ENCODE results near the gene SOBP. TPM values are rescaled to one million over a fixed set of nuclear protein-coding genes. Genes with fewer than 3 reads are reported as not detected.

SOBP gene
- total RNA-seq, 4 donors from 2014 or later, result 0.26 to 1.5 (median 0.55) TPM

GRCh38 chr6:107572886-107573285, 83.0 kb downstream of the SOBP start:
- DNase-seq (ENCODE audit: low spot score in 2 of 2), result no peak
- H3K27ac ChIP-seq, result no peak overlapping the region
- H3K4me1 ChIP-seq, result no peaks in the 10 kb centered on the region
- no peak overlapping the region for H3K4me3 ChIP-seq
- no peaks in the 10 kb centered on the region for H3K27me3 ChIP-seq
- TF ChIP-seq CTCF (IDR thresholded peaks at IDR 0.05) (no peak), POLR2A (IDR thresholded peaks at IDR 0.05) (no peak), EP300 (IDR thresholded peaks at IDR 0.05) (no peak), POLR2AphosphoS5 (IDR thresholded peaks at IDR 0.05) (no peak)
- 86% methylated on average over 6 of the region's 6 CpGs for WGBS
- no peaks in the 10 kb centered on the region for H3K36me3 ChIP-seq
- no peaks in the 10 kb centered on the region for H3K9me3 ChIP-seq

- Histone ChIP-seq H3K27ac (no peak overlapping the region), H3K27me3 (no peaks in the 10 kb centered on the region), H3K36me3 (no peaks in the 10 kb centered on the region), H3K4me3 (no peak overlapping the region), H3K4me1 (no peaks in the 10 kb centered on the region), H3K9me3 (no peaks in the 10 kb centered on the region)
- 100% methylated on average over 6 of the region's 6 CpGs for WGBS
- TF ChIP-seq EP300 (IDR thresholded peaks at IDR 0.05), result no peak
- no peak for TF ChIP-seq POLR2A (IDR thresholded peaks at IDR 0.05)
- no peak for TF ChIP-seq POLR2AphosphoS5 (IDR thresholded peaks at IDR 0.05)
- no peak for TF ChIP-seq CTCF (IDR thresholded peaks at IDR 0.05)
- DNase-seq (ENCODE audit: low spot score in 2 of 2), result no peak
These were observed 84.9 kb downstream of the SOBP start for GRCh38 chr6:107574856-107575255.

- Histone ChIP-seq H3K36me3 (no peaks in the 10 kb centered on the region), H3K27ac (no peak overlapping the region), H3K4me3 (no peak overlapping the region), H3K9me3 (no peaks in the 10 kb centered on the region), H3K27me3 (no peaks in the 10 kb centered on the region), H3K4me1 (no peaks in the 10 kb centered on the region)
- no peak for DNase-seq (ENCODE audit: low spot score in 2 of 2)
- no peak for TF ChIP-seq POLR2AphosphoS5 (IDR thresholded peaks at IDR 0.05)
- no peak for TF ChIP-seq EP300 (IDR thresholded peaks at IDR 0.05)
- no peak for TF ChIP-seq CTCF (IDR thresholded peaks at IDR 0.05)
- no peak for TF ChIP-seq POLR2A (IDR thresholded peaks at IDR 0.05)
- 80% methylated on average over 3 of the region's 3 CpGs for WGBS
These were observed 86.9 kb downstream of the SOBP start for GRCh38 chr6:107576852-107577251.

- WGBS, result 85% methylated on average over 6 of the region's 6 CpGs
- DNase-seq (ENCODE audit: low spot score in 2 of 2), result no peak
These were observed 88.9 kb downstream of the SOBP start for GRCh38 chr6:107578642-107579341.

More at GRCh38 chr6:107578642-107579341, 88.9 kb downstream of the SOBP start:
- Histone ChIP-seq H3K36me3 (no peaks in the 10 kb centered on the region), H3K27ac (no peak overlapping the region), H3K27me3 (no peaks in the 10 kb centered on the region), H3K4me3 (no peak overlapping the region), H3K9me3 (no peaks in the 10 kb centered on the region), H3K4me1 (no peaks in the 10 kb centered on the region)
- TF ChIP-seq EP300 (IDR thresholded peaks at IDR 0.05) (no peak), POLR2A (IDR thresholded peaks at IDR 0.05) (no peak), CTCF (IDR thresholded peaks at IDR 0.05) (no peak), POLR2AphosphoS5 (IDR thresholded peaks at IDR 0.05) (no peak)
